ENCODE measurements around the gene HS3ST3B1.

HS3ST3B1 gene

GRCh38 chr17:14300575-14301278, at the start of gene HS3ST3B1:
Gene HS3ST3B1 (plus strand): TSS chr17:14301081. CDS start chr17:14301519, 438 bp downstream.
- H3K4me3 ChIP-seq (ENCODE audit: control insufficient read depth, low read depth, low read length) = peak within 1 kb of the TSS; percentile 86
- DNase-seq (ENCODE audit: low read depth) = peak; percentile 99
- TF ChIP-seq, protein P1, sequence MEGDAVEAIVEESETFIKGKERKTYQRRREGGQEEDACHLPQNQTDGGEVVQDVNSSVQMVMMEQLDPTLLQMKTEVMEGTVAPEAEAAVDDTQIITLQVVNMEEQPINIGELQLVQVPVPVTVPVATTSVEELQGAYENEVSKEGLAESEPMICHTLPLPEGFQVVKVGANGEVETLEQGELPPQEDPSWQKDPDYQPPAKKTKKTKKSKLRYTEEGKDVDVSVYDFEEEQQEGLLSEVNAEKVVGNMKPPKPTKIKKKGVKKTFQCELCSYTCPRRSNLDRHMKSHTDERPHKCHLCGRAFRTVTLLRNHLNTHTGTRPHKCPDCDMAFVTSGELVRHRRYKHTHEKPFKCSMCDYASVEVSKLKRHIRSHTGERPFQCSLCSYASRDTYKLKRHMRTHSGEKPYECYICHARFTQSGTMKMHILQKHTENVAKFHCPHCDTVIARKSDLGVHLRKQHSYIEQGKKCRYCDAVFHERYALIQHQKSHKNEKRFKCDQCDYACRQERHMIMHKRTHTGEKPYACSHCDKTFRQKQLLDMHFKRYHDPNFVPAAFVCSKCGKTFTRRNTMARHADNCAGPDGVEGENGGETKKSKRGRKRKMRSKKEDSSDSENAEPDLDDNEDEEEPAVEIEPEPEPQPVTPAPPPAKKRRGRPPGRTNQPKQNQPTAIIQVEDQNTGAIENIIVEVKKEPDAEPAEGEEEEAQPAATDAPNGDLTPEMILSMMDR (IDR thresholded peaks at IDR 0.05; ENCODE audit: control insufficient read depth, insufficient read depth, low read depth, low read length, missing control alignments) = peak; percentile 27

- no peak overlapping the region for H3K4me3 ChIP-seq (ENCODE audit: control insufficient read depth, low read depth, low read length)
- TF ChIP-seq, protein P1 (IDR thresholded peaks at IDR 0.05; ENCODE audit: control insufficient read depth, insufficient read depth, low read depth, low read length, missing control alignments) = no peak
- DNase-seq (ENCODE audit: low read depth) = no peak
Measured at GRCh38 chr17:14261406-14261805, 39.5 kb upstream of the HS3ST3B1 start.

DNA sequence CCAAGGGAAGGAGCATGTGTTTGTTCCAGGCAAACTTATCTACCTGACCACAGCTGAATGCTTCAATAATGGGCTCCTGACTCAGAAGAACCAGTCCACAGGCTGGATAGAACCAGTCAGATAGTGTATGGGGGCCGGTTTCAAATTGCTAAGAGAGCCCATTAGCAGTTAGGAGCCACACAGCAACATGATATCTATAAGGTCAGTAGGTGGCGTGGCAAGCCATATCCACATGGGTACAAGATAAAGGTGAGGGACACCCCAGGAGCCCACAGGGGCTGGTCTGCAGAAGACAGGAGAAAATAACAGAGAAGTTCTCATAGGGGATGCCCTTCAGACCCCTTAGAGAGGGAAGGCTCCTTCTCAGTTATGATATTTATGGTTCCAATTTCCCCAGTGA, 32.6 kb upstream of the HS3ST3B1 start:
- no peak for DNase-seq (ENCODE audit: low read depth)
- TF ChIP-seq, protein P1 (IDR thresholded peaks at IDR 0.05; ENCODE audit: control insufficient read depth, insufficient read depth, low read depth, low read length, missing control alignments) = no peak
- no peak overlapping the region for H3K4me3 ChIP-seq (ENCODE audit: control insufficient read depth, low read depth, low read length)

DNA sequence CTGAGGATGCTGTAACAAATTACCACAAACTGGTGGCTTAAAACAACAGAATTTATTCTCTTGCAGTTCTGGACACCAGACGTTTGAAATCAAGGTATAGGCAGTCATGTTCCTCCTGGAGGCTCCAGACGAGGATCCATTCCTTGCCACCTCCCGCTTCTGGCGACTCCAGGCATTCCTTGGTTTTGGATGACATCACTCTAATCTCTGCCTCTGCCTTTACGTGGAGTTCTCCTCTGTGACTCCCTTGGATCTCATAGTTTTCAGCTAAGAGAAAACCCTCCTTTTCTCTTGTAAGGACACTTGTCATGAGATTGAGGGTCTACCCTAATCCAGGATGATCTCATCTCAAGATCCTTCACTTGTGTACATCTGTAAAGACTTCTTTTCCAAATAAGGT, 31.4 kb upstream of the HS3ST3B1 start:
- H3K4me3 ChIP-seq (ENCODE audit: control insufficient read depth, low read depth, low read length) = no peak overlapping the region
- DNase-seq (ENCODE audit: low read depth) = no peak
- TF ChIP-seq, protein P1 (IDR thresholded peaks at IDR 0.05; ENCODE audit: control insufficient read depth, insufficient read depth, low read depth, low read length, missing control alignments) = no peak

DNA sequence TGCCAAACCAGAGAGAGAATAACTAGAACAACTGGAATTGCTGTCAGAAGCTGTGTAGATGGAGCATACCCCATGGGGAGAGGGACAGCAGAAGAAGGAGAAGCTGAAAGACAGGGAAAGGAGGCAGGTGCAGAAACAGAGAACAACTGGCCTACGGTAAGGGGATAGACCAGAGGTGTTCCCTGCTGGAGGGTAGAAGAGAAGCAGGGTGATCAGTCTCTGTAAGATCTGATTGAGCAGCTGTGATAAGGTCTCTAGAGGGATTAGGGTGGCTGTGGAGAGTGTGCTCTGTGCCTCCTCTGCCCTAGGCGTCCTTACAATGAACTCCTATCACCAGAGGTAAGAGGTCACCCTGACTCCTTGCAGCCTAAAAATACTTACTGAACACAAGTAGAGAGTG, 30.4 kb upstream of the HS3ST3B1 start:
- DNase-seq (ENCODE audit: low read depth) = no peak
- TF ChIP-seq, protein P1 (IDR thresholded peaks at IDR 0.05; ENCODE audit: control insufficient read depth, insufficient read depth, low read depth, low read length, missing control alignments) = no peak
- H3K4me3 ChIP-seq (ENCODE audit: control insufficient read depth, low read depth, low read length) = no peak overlapping the region

DNA sequence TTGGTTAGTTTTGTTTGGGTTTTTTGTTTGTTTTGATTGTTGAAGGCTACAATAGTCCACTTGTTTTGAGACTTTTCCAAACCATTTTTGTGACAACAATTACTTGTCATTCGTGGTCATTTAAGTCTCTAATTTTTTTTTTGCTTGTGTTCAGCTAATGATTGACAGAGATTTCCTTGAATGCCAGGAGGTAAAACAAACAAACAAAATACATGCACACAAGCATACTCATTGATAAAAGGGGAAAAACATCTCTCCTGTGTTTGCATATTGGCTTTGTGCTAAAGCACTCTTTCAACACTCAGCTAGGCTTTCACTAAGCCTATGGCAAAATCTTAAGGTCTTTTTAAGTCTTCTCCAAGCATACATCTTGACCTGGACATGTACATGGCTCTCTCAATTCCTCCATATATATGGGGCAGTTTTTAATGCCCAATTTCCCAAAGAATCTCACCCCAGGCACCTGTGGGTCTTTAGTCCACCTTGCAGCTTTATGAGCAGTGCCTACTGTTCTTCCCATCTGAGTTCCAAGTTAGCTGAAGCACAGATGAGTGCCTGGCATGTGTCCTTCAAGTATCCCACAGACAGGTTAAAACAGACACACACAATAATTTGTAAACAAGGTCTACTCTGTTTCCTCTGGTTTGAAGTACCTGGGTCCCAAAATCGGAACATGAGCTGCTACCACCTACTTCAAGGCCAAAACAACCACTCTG, 24.2 kb upstream of the HS3ST3B1 start:
- no peak for DNase-seq (ENCODE audit: low read depth)
- TF ChIP-seq, protein P1 (IDR thresholded peaks at IDR 0.05; ENCODE audit: control insufficient read depth, insufficient read depth, low read depth, low read length, missing control alignments) = no peak
- no peak overlapping the region for H3K4me3 ChIP-seq (ENCODE audit: control insufficient read depth, low read depth, low read length)
